CD4-positive, alpha-beta T cell (primary cell): ENCODE results near the gene STARD13. TPM values are rescaled to one million over a fixed set of nuclear protein-coding genes. Genes with fewer than 3 reads are reported as not detected.

Source experiments
- ATAC-seq: fragments of 200-7000 bp; cut with Tn5 transposase; one replicate; pipeline ENCODE4 v1.10.0; 2022; ENCODE audit warnings: mild to moderate bottlenecking; ENCODE audit not compliant: poor library complexity
- CTCF ChIA-PET: fragments of 350-600 bp; sonication (Branson Sonifier 250); formaldehyde crosslinking; loops from one replicate; lab custom pipeline; 2021; ENCODE audit warnings: antibody characterized with exemption, inconsistent platforms; lab: Charles Lee
- POLR2A ChIA-PET: fragments of 350-600 bp; sonication (Branson Sonifier 250); formaldehyde crosslinking; loops from one replicate; lab custom pipeline; 2021; ENCODE audit warnings: antibody characterized with exemption, inconsistent platforms; lab: Charles Lee
- DNase-seq, 14 experiments: peaks; one replicate each; pipeline ENCODE4 v3.0.0-alpha.2; 2013 to 2020; ENCODE audit warnings: mixed read lengths in 2 of 14
- H3K27ac ChIP-seq, 2 donors: one replicate each; pipeline versions ENCODE4 v1.5.1 to v1.7.0; 2013; ENCODE audit warnings: low read length in 2 of 2, low read depth in 1 of 2, mild to moderate bottlenecking in 1 of 2
- H3K27me3 ChIP-seq, 2 experiments: 1 replicate in 1 of 2; 2 replicates in 1 of 2; pipeline versions ENCODE4 v1.6.1 to v1.7.0; 2013; ENCODE audit warnings: low read length in 2 of 2, control low read depth in 1 of 2, mild to moderate bottlenecking in 1 of 2, moderate library complexity in 1 of 2; ENCODE audit not compliant: insufficient read depth in 2 of 2, control insufficient read depth in 1 of 2
- H3K36me3 ChIP-seq: one replicate; pipeline ENCODE4 v1.6.1; 2013; ENCODE audit warnings: low read length, control low read depth; ENCODE audit not compliant: insufficient read depth
- H3K4me1 ChIP-seq: one replicate; pipeline ENCODE4 v1.6.1; 2013; ENCODE audit warnings: low read length, control low read depth; ENCODE audit not compliant: insufficient read depth
- H3K4me3 ChIP-seq: one replicate; pipeline ENCODE4 v1.5.1; 2013; ENCODE audit warnings: mild to moderate bottlenecking, low read length, moderate library complexity
- H3K9me3 ChIP-seq, 2 experiments: 1 replicate in 1 of 2; 2 replicates in 1 of 2; pipeline versions ENCODE4 v1.6.1 to v1.7.0; 2013; ENCODE audit warnings: low read length in 2 of 2, mild to moderate bottlenecking in 2 of 2, control low read depth in 1 of 2, moderate library complexity in 1 of 2; ENCODE audit not compliant: control insufficient read depth in 1 of 2, insufficient read depth in 1 of 2
- H3K27ac Mint-ChIP-seq: one replicate; pipeline ENCODE4 v1.8.0; 2020; ENCODE audit warnings: mixed read lengths
- H3K27me3 Mint-ChIP-seq: one replicate; pipeline ENCODE4 v1.8.0; 2021; ENCODE audit warnings: mixed read lengths
- H3K36me3 Mint-ChIP-seq: one replicate; pipeline ENCODE4 v1.8.0; 2021; ENCODE audit warnings: low read depth, mixed read lengths
- H3K4me1 Mint-ChIP-seq: one replicate; pipeline ENCODE4 v1.8.0; 2021; ENCODE audit warnings: low read depth, mixed read lengths
- H3K4me3 Mint-ChIP-seq: one replicate; pipeline ENCODE4 v1.8.0; 2020; ENCODE audit warnings: mild to moderate bottlenecking, mixed read lengths
- H3K9me3 Mint-ChIP-seq: one replicate; pipeline ENCODE4 v1.8.0; 2020; ENCODE audit warnings: mixed read lengths
- CTCF ChIP-seq: fragments of 200-600 bp; IDR thresholded peaks from one replicate; pipeline ENCODE4 v1.8.0; 2022; ENCODE audit warnings: antibody characterized with exemption, mild to moderate bottlenecking
- intact Hi-C, 2 experiments: fragments of 100-400 bp; cut with DNase I in 1 of 2; cut with micrococcal nuclease in 1 of 2; formaldehyde crosslinking; loops; one replicate each; pipeline versions ENCODE4 v1.15.1 to v1.9.0; 2023 to 2025; cut with DNase I, micrococcal nuclease
- total RNA-seq, 174 experiments: library from RNA in 2 of 174; stranded (reverse) in 2 of 174; gene quantifications; one replicate each; pipeline ENCODE4 v1.2.3 and lab custom pipeline; 2021 to 2026

Gene STARD13
- total RNA-seq, 2 experiments from 2014 or later = not detected

GRCh38 chr13:33110713-33111413, 174.7 kb downstream of the STARD13 start:
- ChIA-PET POLR2A (no interaction called here), CTCF (no interaction called here)
- DNase-seq (peak in 1 of 14 experiments; percentile 2), ATAC-seq (no peak)
- Mint-ChIP-seq H3K4me1 (no peaks in the 10 kb centered on the region), H3K4me3 (no peak overlapping the region), H3K9me3 (no peaks in the 10 kb centered on the region), H3K27ac (no peak overlapping the region), H3K27me3 (peaks cover 33% of the 10 kb centered on the region), H3K36me3 (no peaks in the 10 kb centered on the region)
- no peaks in the 10 kb centered on the region for H3K27me3 ChIP-seq
- H3K27ac ChIP-seq = no peak overlapping the region
- no peak overlapping the region for H3K4me3 ChIP-seq
- intact Hi-C loops = no loop called here
- H3K4me1 ChIP-seq = no peaks in the 10 kb centered on the region
- H3K36me3 ChIP-seq = no peaks in the 10 kb centered on the region
- TF ChIP-seq CTCF = no peak
- peaks cover 0 to 7% of the 10 kb centered on the region in 2 experiments for H3K9me3 ChIP-seq

- CTCF ChIA-PET = no interaction called here
- H3K9me3 Mint-ChIP-seq = no peaks in the 10 kb centered on the region
- Histone ChIP-seq H3K27me3 (no peaks in the 10 kb centered on the region), H3K36me3 (no peaks in the 10 kb centered on the region), H3K4me3 (no peak overlapping the region), H3K27ac (no peak overlapping the region), H3K9me3 (peaks cover 0 to 7% of the 10 kb centered on the region in 2 experiments), H3K4me1 (no peaks in the 10 kb centered on the region)
- intact Hi-C loops = no loop called here
- no peak for ATAC-seq
- H3K27me3 Mint-ChIP-seq = peaks cover 35% of the 10 kb centered on the region
- no peak for TF ChIP-seq CTCF
- H3K36me3 Mint-ChIP-seq = no peaks in the 10 kb centered on the region
- DNase-seq = no peak
- H3K4me3 Mint-ChIP-seq = no peak overlapping the region
- no peaks in the 10 kb centered on the region for H3K4me1 Mint-ChIP-seq
- POLR2A ChIA-PET = no interaction called here
- H3K27ac Mint-ChIP-seq = no peak overlapping the region
Measured at GRCh38 chr13:33110386-33110712, 175.2 kb downstream of the STARD13 start.

GRCh38 chr13:33109801-33110200, 175.8 kb downstream of the STARD13 start:
- Histone ChIP-seq H3K27me3 (no peaks in the 10 kb centered on the region), H3K36me3 (no peaks in the 10 kb centered on the region), H3K4me3 (no peak overlapping the region), H3K27ac (no peak overlapping the region), H3K4me1 (no peaks in the 10 kb centered on the region), H3K9me3 (peaks cover 0 to 7% of the 10 kb centered on the region in 2 experiments)
- H3K4me3 Mint-ChIP-seq = no peak overlapping the region
- DNase-seq (no peak), ATAC-seq (no peak)
- H3K4me1 Mint-ChIP-seq = no peaks in the 10 kb centered on the region
- ChIA-PET CTCF (no interaction called here), POLR2A (no interaction called here)
- no peak overlapping the region for H3K27ac Mint-ChIP-seq
- H3K27me3 Mint-ChIP-seq = peaks cover 37% of the 10 kb centered on the region
- H3K9me3 Mint-ChIP-seq = no peaks in the 10 kb centered on the region
- intact Hi-C loops = no loop called here
- TF ChIP-seq CTCF = no peak
- H3K36me3 Mint-ChIP-seq = no peaks in the 10 kb centered on the region
